WTC11 (cell line): ENCODE results near the gene SLC4A8.

Experiments used
- CBFB ChIP-seq: sonication (generic); formaldehyde crosslinking; IDR thresholded peaks from 2 replicates; pipeline ENCODE4 v1.8.1; 2022; ENCODE audit warnings: mild to moderate bottlenecking, low read depth, missing genetic modification reagents
- CTCF ChIP-seq: fragments of 200-600 bp; IDR thresholded peaks from 2 replicates; pipeline ENCODE4 v1.8.0; 2022; ENCODE audit warnings: antibody characterized with exemption
- ZNF138 ChIP-seq: sonication (generic); formaldehyde crosslinking; conservative IDR thresholded peaks from 2 replicates; pipeline ENCODE4 v1.8.1; 2022; ENCODE audit warnings: mild to moderate bottlenecking, moderate library complexity, missing genetic modification reagents
- TF ChIP-seq, protein P1 (sequence below): sonication (generic); formaldehyde crosslinking; IDR thresholded peaks from 2 replicates; pipeline ENCODE4 v1.8.0; 2022; ENCODE audit warnings: mild to moderate bottlenecking, missing genetic modification reagents

GRCh38 chr12:51505360-51506105, 80.9 kb downstream of the SLC4A8 start:
- TF ChIP-seq ZNF138 (CRISPR knock-in tag): no peak
- no peak for TF ChIP-seq CTCF
- TF ChIP-seq, protein P1, sequence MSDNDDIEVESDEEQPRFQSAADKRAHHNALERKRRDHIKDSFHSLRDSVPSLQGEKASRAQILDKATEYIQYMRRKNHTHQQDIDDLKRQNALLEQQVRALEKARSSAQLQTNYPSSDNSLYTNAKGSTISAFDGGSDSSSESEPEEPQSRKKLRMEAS (CRISPR knock-in tag): no peak
- TF ChIP-seq CBFB (CRISPR knock-in tag): no peak
